Measurements from ENCODE around the gene CHAT.

GRCh38 chr10:49710966-49711365 is 97.1 kb downstream of the CHAT start:
- no peak for TF ChIP-seq POLR2A (IDR thresholded peaks at IDR 0.05)
- no peak for TF ChIP-seq CTCF (IDR thresholded peaks at IDR 0.05)
- no peak for TF ChIP-seq POLR2AphosphoS5 (IDR thresholded peaks at IDR 0.05)

All from gastroesophageal sphincter (tissue), 3 donors.